Right lobe of liver (tissue), 4 donors: ENCODE data around the gene MCM10.

Source experiments
- CTCF ChIP-seq, 4 donors: fragments of 200-600 bp in 3 of 4; fragments of 450-650 bp in 1 of 4; IDR thresholded peaks; one replicate each; pipeline versions ENCODE4 v1.5.1 to v1.8.0; 2016 to 2022; ENCODE audit warnings: antibody characterized with exemption in 4 of 4, mild to moderate bottlenecking in 2 of 4
- POLR2A ChIP-seq: fragments of 450-650 bp; IDR thresholded peaks from one replicate; pipeline ENCODE4 v1.6.1; 2017; ENCODE audit warnings: antibody characterized with exemption, mild to moderate bottlenecking
- donor health status: DM: no; HTN: no; CAD: no.
- donor health status: DM: no; HTN: no; CAD: no.
- donor health status: DM: no; HTN: yes; CAD: no.

DNA sequence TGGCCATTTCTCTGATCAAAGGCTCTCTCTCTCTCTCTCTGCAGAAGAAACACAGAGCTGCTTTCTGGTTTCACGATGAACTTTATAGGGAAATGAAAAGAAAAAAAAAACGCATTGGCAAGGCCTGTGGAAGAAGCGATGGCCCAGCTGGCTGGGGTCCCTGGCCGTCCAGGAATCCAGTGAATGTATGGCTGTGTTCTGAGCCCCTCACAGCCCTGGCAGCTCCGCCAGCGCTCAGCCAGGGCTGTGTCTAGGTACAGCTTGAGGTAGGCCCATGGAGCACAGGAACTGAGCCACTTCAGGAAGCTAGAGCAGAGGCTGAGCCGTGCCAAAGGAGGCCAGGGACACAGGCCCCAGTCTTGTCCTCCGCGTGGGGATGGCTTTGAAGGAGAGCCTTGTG is 85.9 kb downstream of the MCM10 start:
- TF ChIP-seq POLR2A (no peak), CTCF (IDR thresholded peaks at IDR 0.05) (no peak)
